ENCODE results near the gene IKZF1. TPM values are rescaled to one million over a fixed set of nuclear protein-coding genes. Genes with fewer than 3 reads are reported as not detected.

The IKZF1 gene
- total RNA-seq, 2 donors from 2014 or later = 4.9 to 5.6 TPM

DNA sequence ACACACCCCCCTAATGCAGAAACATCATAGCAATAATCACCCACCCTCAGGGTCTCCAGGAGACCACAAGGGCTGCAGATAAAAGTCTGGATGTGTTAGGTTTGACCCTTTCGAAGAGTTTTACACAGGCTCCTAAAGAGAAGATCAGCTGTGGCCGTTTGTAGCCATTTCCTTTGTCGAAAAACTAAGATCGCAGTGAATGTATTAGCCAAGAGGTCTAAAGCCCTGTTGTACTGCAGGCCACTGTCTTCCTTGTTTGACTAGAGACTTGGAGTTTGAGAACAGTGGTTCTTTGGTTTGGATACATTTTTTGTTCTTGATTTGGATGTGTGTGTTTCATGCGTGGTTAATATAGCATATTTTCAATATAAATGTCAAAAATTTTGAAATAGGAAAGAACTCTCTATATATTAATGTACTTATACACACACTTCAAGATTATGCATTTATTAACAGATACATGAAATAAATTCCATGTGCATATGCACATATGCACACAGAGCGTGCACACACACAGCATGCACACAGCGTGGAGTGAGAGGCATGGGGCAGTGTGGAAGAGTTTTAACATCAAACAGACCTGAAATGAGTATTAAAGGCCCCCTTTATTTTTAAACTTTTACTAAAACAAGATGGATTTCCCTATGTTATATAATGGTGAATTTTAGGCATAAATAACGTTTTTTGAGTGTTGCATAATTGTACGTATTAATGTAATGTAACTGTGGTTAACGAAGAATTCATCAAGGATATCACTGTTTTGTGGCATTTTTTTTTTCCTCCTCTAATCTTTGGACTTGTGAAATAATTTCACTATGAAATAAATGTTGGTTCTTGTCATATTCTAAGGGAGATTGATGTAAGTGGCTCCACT lies 2.2 kb downstream of the IKZF1 start:
- no peaks in the 10 kb centered on the region for H3K36me3 ChIP-seq
- H3K9ac ChIP-seq (ENCODE audit: low read depth in 2 of 2, low read length in 2 of 2) = peak overlapping the region in 1 of 2 donors; percentile 42
- peak overlapping the region; percentile 62 for H3K27ac ChIP-seq

DNA sequence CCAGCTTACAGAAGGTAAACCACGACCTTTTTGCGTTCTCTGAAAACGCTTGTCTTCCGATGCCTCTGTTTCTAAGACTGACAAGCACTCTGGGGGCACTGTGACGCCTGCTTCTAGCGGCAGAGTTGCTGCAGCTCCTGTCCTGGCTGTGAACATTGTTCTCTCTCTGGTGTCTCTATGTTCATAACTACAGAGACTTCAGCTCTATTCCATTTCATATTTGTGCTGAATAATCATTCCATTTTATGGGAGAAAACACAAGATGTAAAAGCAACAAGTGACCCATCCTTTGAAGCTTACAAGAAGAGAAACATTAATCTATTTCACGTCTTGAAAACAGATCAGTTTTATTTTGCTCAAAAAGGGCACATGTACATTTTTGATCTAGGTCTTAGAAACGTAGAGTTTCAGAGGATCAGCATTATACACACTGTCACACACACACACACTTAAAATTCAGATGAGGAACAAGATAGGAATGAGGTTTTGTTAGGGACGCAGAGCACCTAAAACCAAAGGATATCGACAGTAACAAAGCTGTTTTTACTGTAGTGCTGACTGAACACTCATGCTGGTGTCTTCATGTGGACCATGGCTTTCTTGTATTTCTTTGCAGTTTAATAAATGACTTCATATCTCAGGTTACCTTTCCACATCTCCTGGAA lies 3.0 kb downstream of the IKZF1 start:
- H3K27ac ChIP-seq = peak overlapping the region; percentile 62
- intact Hi-C loops (cut with DNase I) = no loop called here
- H3K27me3 ChIP-seq = peaks cover 22% of the 10 kb centered on the region
- H3K9me3 ChIP-seq = no peaks in the 10 kb centered on the region
- peak overlapping the region in 1 of 2 donors; percentile 30 for H3K9ac ChIP-seq (ENCODE audit: low read depth in 2 of 2, low read length in 2 of 2)
- no peak overlapping the region for H3K4me3 ChIP-seq
- H3K36me3 ChIP-seq = no peaks in the 10 kb centered on the region
- TF ChIP-seq, protein P1, sequence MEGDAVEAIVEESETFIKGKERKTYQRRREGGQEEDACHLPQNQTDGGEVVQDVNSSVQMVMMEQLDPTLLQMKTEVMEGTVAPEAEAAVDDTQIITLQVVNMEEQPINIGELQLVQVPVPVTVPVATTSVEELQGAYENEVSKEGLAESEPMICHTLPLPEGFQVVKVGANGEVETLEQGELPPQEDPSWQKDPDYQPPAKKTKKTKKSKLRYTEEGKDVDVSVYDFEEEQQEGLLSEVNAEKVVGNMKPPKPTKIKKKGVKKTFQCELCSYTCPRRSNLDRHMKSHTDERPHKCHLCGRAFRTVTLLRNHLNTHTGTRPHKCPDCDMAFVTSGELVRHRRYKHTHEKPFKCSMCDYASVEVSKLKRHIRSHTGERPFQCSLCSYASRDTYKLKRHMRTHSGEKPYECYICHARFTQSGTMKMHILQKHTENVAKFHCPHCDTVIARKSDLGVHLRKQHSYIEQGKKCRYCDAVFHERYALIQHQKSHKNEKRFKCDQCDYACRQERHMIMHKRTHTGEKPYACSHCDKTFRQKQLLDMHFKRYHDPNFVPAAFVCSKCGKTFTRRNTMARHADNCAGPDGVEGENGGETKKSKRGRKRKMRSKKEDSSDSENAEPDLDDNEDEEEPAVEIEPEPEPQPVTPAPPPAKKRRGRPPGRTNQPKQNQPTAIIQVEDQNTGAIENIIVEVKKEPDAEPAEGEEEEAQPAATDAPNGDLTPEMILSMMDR (IDR thresholded peaks at IDR 0.05) = no peak
- no peaks in the 10 kb centered on the region for H3K4me1 ChIP-seq
- DNase-seq = no peak

More for the DNA sequence above, 2.2 kb downstream of the IKZF1 start:
- no peak for DNase-seq
- intact Hi-C loops (cut with DNase I) = no loop called here
- Histone ChIP-seq H3K4me3 (peak overlapping the region; percentile 37), H3K4me1 (no peaks in the 10 kb centered on the region), H3K27me3 (peaks cover 22% of the 10 kb centered on the region), H3K9me3 (no peaks in the 10 kb centered on the region)
- TF ChIP-seq, protein P1 (IDR thresholded peaks at IDR 0.05) = no peak

DNA sequence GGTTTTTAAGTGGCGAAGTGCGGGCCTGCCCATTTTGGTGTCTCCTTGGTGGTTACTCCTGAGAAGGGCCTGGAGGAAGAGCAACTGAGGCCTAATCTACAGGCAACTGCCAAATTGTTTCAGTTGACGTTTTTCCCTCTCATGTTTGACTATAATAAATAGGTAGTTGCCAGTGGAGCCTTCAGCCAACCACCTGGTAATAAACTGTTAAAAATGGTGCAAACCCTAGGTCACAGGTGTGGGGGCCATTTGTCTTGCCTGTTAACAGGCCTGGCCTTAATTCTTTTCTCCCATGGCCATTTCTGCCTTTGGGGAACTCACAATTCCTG lies 3.7 kb downstream of the IKZF1 start:
- no peaks in the 10 kb centered on the region for H3K9me3 ChIP-seq
- no peaks in the 10 kb centered on the region for H3K36me3 ChIP-seq
- intact Hi-C loops (cut with DNase I) = no loop called here
- H3K4me1 ChIP-seq = no peaks in the 10 kb centered on the region
- peaks cover 19% of the 10 kb centered on the region for H3K27me3 ChIP-seq
- TF ChIP-seq, protein P1 (IDR thresholded peaks at IDR 0.05) = no peak
- no peak overlapping the region for H3K4me3 ChIP-seq
- DNase-seq = no peak
- peak overlapping the region; percentile 62 for H3K27ac ChIP-seq
- peak overlapping the region in 1 of 2 donors; percentile 36 for H3K9ac ChIP-seq (ENCODE audit: low read depth in 2 of 2, low read length in 2 of 2)

DNA sequence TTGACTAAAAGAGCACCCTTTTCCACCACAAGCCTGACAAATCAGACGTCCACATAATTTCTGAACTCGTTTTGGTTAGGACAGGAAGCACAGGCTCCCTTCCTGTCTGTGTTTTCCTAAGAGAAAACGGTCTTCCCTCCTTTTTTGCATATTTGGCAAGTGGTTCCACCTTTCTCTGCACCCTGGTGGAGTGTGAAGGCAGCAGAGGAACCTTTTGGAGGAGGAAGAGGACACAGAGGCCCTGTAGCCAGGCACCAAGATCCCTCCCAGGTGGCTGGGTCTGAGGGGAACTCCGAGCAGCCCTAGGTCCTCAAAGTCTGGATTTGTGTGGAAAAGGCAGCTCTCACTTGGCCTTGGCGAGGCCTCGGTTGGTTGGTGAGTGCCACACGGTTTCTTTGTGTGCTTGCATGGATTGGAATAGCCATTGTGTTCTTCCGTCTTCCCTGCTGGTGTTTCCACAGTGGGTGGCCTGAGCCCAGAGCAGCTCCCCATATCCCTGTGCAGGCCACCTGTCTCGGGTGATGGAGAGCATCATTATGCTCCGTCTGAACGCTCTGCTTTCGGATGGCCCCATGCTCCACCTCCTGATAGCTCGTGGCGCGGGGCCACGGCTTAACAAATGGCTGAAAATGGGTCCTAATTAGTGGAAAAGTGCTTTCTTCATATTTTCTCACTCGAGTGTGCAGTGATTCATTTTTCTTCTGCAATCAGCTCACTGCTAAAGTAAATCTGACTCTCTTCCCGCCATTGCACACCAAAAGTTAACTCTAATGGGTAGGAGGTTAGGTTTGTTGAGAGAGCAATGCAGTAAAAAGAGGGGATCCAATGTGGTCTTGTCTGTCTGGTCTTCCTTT lies 4.2 kb downstream of the IKZF1 start:
- H3K36me3 ChIP-seq = no peaks in the 10 kb centered on the region
- H3K9ac ChIP-seq (ENCODE audit: low read depth in 2 of 2, low read length in 2 of 2) = peak overlapping the region; percentile 33 to 36
- H3K4me1 ChIP-seq = no peaks in the 10 kb centered on the region
- no peaks in the 10 kb centered on the region for H3K9me3 ChIP-seq
- peak overlapping the region; percentile 62 for H3K27ac ChIP-seq
- TF ChIP-seq, protein P1 (IDR thresholded peaks at IDR 0.05) = no peak
- H3K27me3 ChIP-seq = peaks cover 14% of the 10 kb centered on the region
- no peak overlapping the region for H3K4me3 ChIP-seq
- intact Hi-C loops (cut with DNase I) = no loop called here
- no peak for DNase-seq

DNA sequence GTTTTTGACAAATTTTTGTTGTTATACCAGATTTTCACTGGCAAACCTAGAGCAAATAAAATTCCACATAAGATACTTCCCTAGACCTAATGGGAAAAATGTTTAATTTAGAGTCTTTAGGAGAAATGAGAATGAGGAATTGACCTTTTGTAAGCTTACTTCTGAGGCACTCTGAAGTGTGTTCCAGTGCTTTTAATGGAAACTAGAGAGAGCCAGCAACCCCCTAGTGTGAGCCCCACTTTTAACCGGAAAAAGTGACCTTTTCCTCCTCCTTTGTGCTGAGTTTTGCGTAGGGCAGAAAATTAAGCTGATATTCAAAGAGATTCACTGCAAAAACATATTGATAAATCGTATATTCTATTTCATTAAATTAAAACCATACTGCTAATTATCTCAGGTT lies 5.2 kb downstream of the IKZF1 start:
- H3K4me3 ChIP-seq = no peak overlapping the region

More for the DNA sequence above, 5.2 kb downstream of the IKZF1 start:
- no peaks in the 10 kb centered on the region for H3K4me1 ChIP-seq
- intact Hi-C loops (cut with DNase I) = no loop called here
- no peaks in the 10 kb centered on the region for H3K9me3 ChIP-seq
- TF ChIP-seq, protein P1 (IDR thresholded peaks at IDR 0.05) = no peak
- no peak for DNase-seq
- H3K36me3 ChIP-seq = no peaks in the 10 kb centered on the region
- H3K9ac ChIP-seq (ENCODE audit: low read depth in 2 of 2, low read length in 2 of 2) = no peak overlapping the region
- peak overlapping the region; percentile 62 for H3K27ac ChIP-seq
- peaks cover 12% of the 10 kb centered on the region for H3K27me3 ChIP-seq

All from colonic mucosa (tissue), 4 donors.